Measurements from ENCODE around the gene LEFTY1.

GRCh38 chr1:225908773-225909172 lies 19.8 kb upstream of the LEFTY1 start:
- TF ChIP-seq CTCF (IDR thresholded peaks at IDR 0.05) = no peak
- no peak for TF ChIP-seq EZH2 (IDR thresholded peaks at IDR 0.05; ENCODE audit: borderline replicate concordance, insufficient read depth, low read depth, low read length, poor library complexity, severe bottlenecking)
